ENCODE measurements around the gene CYP11A1.

Gene CYP11A1

GRCh38 chr15:74319596-74320351 lies 47.7 kb downstream of the CYP11A1 start:
- no peak for DNase-seq

GRCh38 chr15:74319138-74319460 lies 48.3 kb downstream of the CYP11A1 start:
- no peak for DNase-seq

GRCh38 chr15:74318376-74319137 lies 48.9 kb downstream of the CYP11A1 start:
- no peak for DNase-seq

- DNase-seq, result peak; percentile 62
These were observed 49.5 kb downstream of the CYP11A1 start for GRCh38 chr15:74317820-74318375.

GRCh38 chr15:74316141-74316540 lies 51.3 kb downstream of the CYP11A1 start:
- DNase-seq, result no peak

GRCh38 chr15:74315626-74316025 lies 51.8 kb downstream of the CYP11A1 start:
- no peak for DNase-seq

GRCh38 chr15:74314795-74315438 lies 52.5 kb downstream of the CYP11A1 start:
- DNase-seq, result no peak

- DNase-seq, result no peak
These were observed 53.6 kb downstream of the CYP11A1 start for GRCh38 chr15:74313889-74314288.

GRCh38 chr15:74312445-74313007 lies 54.9 kb downstream of the CYP11A1 start:
- DNase-seq, result no peak

- no peak for DNase-seq
These were observed 55.6 kb downstream of the CYP11A1 start for GRCh38 chr15:74311734-74312444.

GRCh38 chr15:74307827-74308811 lies 59.3 kb downstream of the CYP11A1 start:
- DNase-seq, result no peak

- DNase-seq, result no peak
These were observed 60.6 kb downstream of the CYP11A1 start for GRCh38 chr15:74306781-74307217.

GRCh38 chr15:74305687-74306086 lies 61.8 kb downstream of the CYP11A1 start:
- no peak for DNase-seq

- no peak for DNase-seq
These were observed 63.0 kb downstream of the CYP11A1 start for GRCh38 chr15:74304431-74304830.

- no peak for DNase-seq
These were observed 63.6 kb downstream of the CYP11A1 start for GRCh38 chr15:74303741-74304309.

GRCh38 chr15:74302821-74303359 lies 64.6 kb downstream of the CYP11A1 start:
- no peak for DNase-seq

GRCh38 chr15:74301583-74302361 lies 65.7 kb downstream of the CYP11A1 start:
- DNase-seq, result no peak

GRCh38 chr15:74300057-74300795 lies 67.2 kb downstream of the CYP11A1 start:
- no peak for DNase-seq

GRCh38 chr15:74297887-74298286 lies 69.6 kb downstream of the CYP11A1 start:
- no peak for DNase-seq

Measured in GOT3 (cell line).